GM18858 (cell line): ENCODE data around the gene TESK1.
"Not testable (repeated sequence)": the region's sequence is repeated elsewhere in the genome, so short reads cannot be mapped to it uniquely, and the experiment has no call there.

ENCODE experiments used
- ATAC-seq: cut with Tn5 transposase; IDR thresholded peaks from one replicate; pipeline ENCODE4 v1.9.1; 2021; ENCODE audit not compliant: unreplicated experiment

TESK1 gene

GRCh38 chr9:35645736-35646135 lies 40.7 kb downstream of the TESK1 start:
- ATAC-seq: not testable (repeated sequence)

GRCh38 chr9:35646153-35646532 lies 41.1 kb downstream of the TESK1 start:
- peak; percentile 9 for ATAC-seq

GRCh38 chr9:35646533-35647265 lies 41.6 kb downstream of the TESK1 start:
- ATAC-seq: peak; percentile 67

GRCh38 chr9:35649431-35650340 lies 44.6 kb downstream of the TESK1 start:
- no peak for ATAC-seq

- ATAC-seq: no peak
Observed at GRCh38 chr9:35650341-35651158, 45.5 kb downstream of the TESK1 start, which contains the start of gene SIT1. Gene SIT1 (minus strand): TSS chr9:35650931. CDS start chr9:35650853, 78 bp downstream.

- ATAC-seq: no peak
Observed at GRCh38 chr9:35651956-35652828, 47.1 kb downstream of the TESK1 start.

GRCh38 chr9:35652829-35653209 lies 47.8 kb downstream of the TESK1 start:
- ATAC-seq: no peak

- ATAC-seq: no peak
Observed at GRCh38 chr9:35653611-35654010, 48.5 kb downstream of the TESK1 start.

- no peak for ATAC-seq
Observed at GRCh38 chr9:35656348-35656747, 51.3 kb downstream of the TESK1 start.

- ATAC-seq: no peak
Observed at GRCh38 chr9:35656831-35657545, 51.9 kb downstream of the TESK1 start.

- peak; percentile 80 for ATAC-seq
Observed at GRCh38 chr9:35657546-35658136, 52.6 kb downstream of the TESK1 start, which contains the start of gene RMRP. Gene RMRP (minus strand): TSS chr9:35658019.

- ATAC-seq: peak; percentile 41
Observed at GRCh38 chr9:35658137-35658967, 53.3 kb downstream of the TESK1 start, which contains the start of gene CCDC107. Gene CCDC107 (plus strand): TSS chr9:35658292. CDS start chr9:35658380, 88 bp downstream.

GRCh38 chr9:35658968-35659220 lies 53.8 kb downstream of the TESK1 start:
- ATAC-seq: no peak

- no peak for ATAC-seq
Observed at GRCh38 chr9:35659340-35659739, 54.3 kb downstream of the TESK1 start.
